ENCODE measurements around the gene TTC39B. TPM values are rescaled to one million over a fixed set of nuclear protein-coding genes. Genes with fewer than 3 reads are reported as not detected.

TTC39B gene
- total and polyA plus RNA-seq, 2 of the 8 experiments (the other 6 are each of a cell fraction or from before 2014, with no cell fraction given): 1.6 to 10.9 TPM

DNA sequence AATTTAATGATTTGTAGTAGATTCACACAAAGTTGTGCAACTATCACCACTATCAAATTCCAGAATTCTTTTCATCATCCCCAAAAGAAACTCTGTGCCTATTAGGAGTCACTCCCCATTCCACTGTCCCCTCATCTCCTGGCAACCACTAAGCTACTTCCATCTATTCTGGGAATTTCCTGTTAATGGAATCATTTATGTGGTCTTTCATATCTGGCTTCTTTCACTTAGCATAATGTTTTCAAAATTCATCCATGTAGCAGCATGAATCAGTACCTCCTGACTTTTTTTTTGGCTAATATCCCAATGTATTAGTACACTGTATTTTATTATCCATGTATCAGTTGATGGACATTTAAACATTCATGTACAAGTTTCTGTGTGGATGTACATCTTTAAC lies 157.6 kb downstream of the TTC39B start:
- no peak overlapping the region for H3K27ac ChIP-seq (ENCODE audit: low read depth, low read length)
- H3K18ac ChIP-seq (ENCODE audit: extremely low read depth, low read length): no peak overlapping the region
- no peak overlapping the region for H3K56ac ChIP-seq (replicated peaks; ENCODE audit: insufficient read length, low read depth, low read length)
- H2BK5ac ChIP-seq (ENCODE audit: low read depth, low read length): no peak overlapping the region
- no peak overlapping the region for H3K9ac ChIP-seq (replicated peaks in 1 of 4; ENCODE audit: extremely low read depth in 1 of 4, low read depth in 3 of 4, low read length in 3 of 4)
- POLR2A ChIA-PET (ENCODE audit: partially characterized antibody): interaction anchor here (0.7 kb wide), 1 partner anchor 13 kb away, joined by 3 read pairs; no protein-coding TSS in a partner anchor
- H3K4ac ChIP-seq (replicated peaks; ENCODE audit: insufficient read length, low read depth, low read length): no peak overlapping the region
- H4K5ac ChIP-seq (ENCODE audit: insufficient read length, low read depth, low read length): no peak overlapping the region
- no peak overlapping the region for H3K4me3 ChIP-seq (ENCODE audit: extremely low read depth in 1 of 4, insufficient read depth in 2 of 4, low read depth in 3 of 4, low read length in 4 of 4)
- H3K9me3 ChIP-seq (ENCODE audit: insufficient read depth in 2 of 2, low read depth in 1 of 2, low read length in 1 of 2): no peaks in the 10 kb centered on the region
- H3K4me2 ChIP-seq (ENCODE audit: insufficient read depth in 1 of 2, low read depth in 2 of 2, low read length in 2 of 2): no peak overlapping the region
- no peak overlapping the region for H2BK15ac ChIP-seq (ENCODE audit: low read length)
- H2BK20ac ChIP-seq (ENCODE audit: low read length): no peak overlapping the region
- no peaks in the 10 kb centered on the region for H4K20me1 ChIP-seq (replicated peaks in 1 of 2; ENCODE audit: control insufficient read depth in 1 of 2, insufficient read depth in 2 of 2, low read length in 2 of 2)
- DNase-seq (ENCODE audit: low read depth in 1 of 2, low spot score in 2 of 2): no peak
- H2BK12ac ChIP-seq (ENCODE audit: low read depth, low read length): no peak overlapping the region
- CTCF ChIA-PET (ENCODE audit: partially characterized antibody): interaction anchor here (0.7 to 1.7 kb wide), 2 partner anchors 14 to 1215 kb away, joined by 4 to 5 read pairs; no protein-coding TSS in a partner anchor
- H2AK5ac ChIP-seq (ENCODE audit: low read depth, low read length): no peak overlapping the region
- no peak overlapping the region for H2BK120ac ChIP-seq (replicated peaks; ENCODE audit: low read depth, low read length)
- H3K4me1 ChIP-seq (replicated peaks in 1 of 4; ENCODE audit: control insufficient read depth in 3 of 4, insufficient read depth in 4 of 4, low read length in 3 of 4): no peaks in the 10 kb centered on the region
- no peaks in the 10 kb centered on the region for H3K79me2 ChIP-seq (ENCODE audit: control insufficient read depth in 1 of 2, insufficient read depth in 2 of 2, low read length in 2 of 2)
- FAIRE-seq: no peak
- H3K14ac ChIP-seq (ENCODE audit: insufficient read length): no peak overlapping the region
- H3K79me1 ChIP-seq (ENCODE audit: low read depth, low read length): no peaks in the 10 kb centered on the region
- H3K27me3 ChIP-seq (replicated peaks in 1 of 4; ENCODE audit: control insufficient read depth in 3 of 4, extremely low read depth in 1 of 4, insufficient read depth in 3 of 4, low read length in 3 of 4): no peaks in the 10 kb centered on the region
- H3K23me2 ChIP-seq (ENCODE audit: low read depth, low read length): no peaks in the 10 kb centered on the region
- no peak overlapping the region for H4K8ac ChIP-seq (ENCODE audit: extremely low read depth, insufficient read depth, low read length)
- H4K91ac ChIP-seq (replicated peaks; ENCODE audit: insufficient read length, low read length): no peak overlapping the region
- no peak overlapping the region for H3K23ac ChIP-seq (ENCODE audit: insufficient read length)
- no peak overlapping the region for H2AFZ ChIP-seq (ENCODE audit: low read length)
- no peaks in the 10 kb centered on the region; a peak in 1 of 8 replicates for H3K36me3 ChIP-seq (ENCODE audit: control insufficient read depth in 2 of 4, insufficient read depth in 4 of 4, low read length in 3 of 4)
- no peak for TF ChIP-seq YY1 (IDR thresholded peaks at IDR 0.05; ENCODE audit: low read depth, low read length)
- TF ChIP-seq TBP (IDR thresholded peaks at IDR 0.05; ENCODE audit: low read depth, low read length): no peak
- no peak for TF ChIP-seq ASH2L (IDR thresholded peaks at IDR 0.05; ENCODE audit: low read length)

Data from H1 (cell line).